ENCODE results near the gene NME9. TPM values are rescaled to one million over a fixed set of nuclear protein-coding genes. Genes with fewer than 3 reads are reported as not detected.

NME9 gene
- total RNA-seq, 1 experiment from 2014 or later, result not detected

GRCh38 chr3:138348754-138349739, 19.4 kb upstream of the NME9 start:
- peak; percentile 20 for DNase-seq (ENCODE audit: low spot score)
- POLR2A ChIA-PET, result interaction anchor here (1.1 kb wide), 1 partner anchor 85 kb away, joined by 4 read pairs; the partner anchor contains the start of gene ESYT3
- no peak for TF ChIP-seq FOXJ3 (CRISPR knock-in tag; IDR thresholded peaks at IDR 0.05; ENCODE audit: borderline replicate concordance)
- TF ChIP-seq ZBTB21 (CRISPR knock-in tag; IDR thresholded peaks at IDR 0.05; ENCODE audit: borderline replicate concordance), result 0 out of 2 replicates have a peak, but pooled peaks have one; percentile 10
- TF ChIP-seq E2F4 (CRISPR knock-in tag; IDR thresholded peaks at IDR 0.05; ENCODE audit: borderline replicate concordance, low read depth), result no peak
- Mint-ChIP-seq H3K36me3 (no peaks in the 10 kb centered on the region), H3K4me1 (peaks cover 17% of the 10 kb centered on the region), H3K27me3 (ENCODE audit: low read depth) (peaks cover 15% of the 10 kb centered on the region), H3K9me3 (peaks cover 6% of the 10 kb centered on the region; the same call in 1 of the 2 replicates), H3K27ac (no peak overlapping the region), H3K4me3 (peak overlapping the region; percentile 74)
- CTCF ChIA-PET, result interaction anchor here (0.8 to 2.8 kb wide), 16 partner anchors 13 to 567 kb away, joined by 3 to 19 read pairs (median 4); partner anchors contain the start of gene ESYT3
- peak; percentile 37 for ATAC-seq

GRCh38 chr3:138347960-138348753, 18.5 kb upstream of the NME9 start, which contains the start of gene MRAS:
Gene MRAS, plus strand, starts transcription at chr3:138348579. Its CDS starts 24,305 bp downstream, at chr3:138372884.
- ATAC-seq, result peak; percentile 76
- H3K36me3 Mint-ChIP-seq, result no peaks in the 10 kb centered on the region
- DNase-seq (ENCODE audit: low spot score), result peak; percentile 79
- H3K27me3 Mint-ChIP-seq (ENCODE audit: low read depth), result peaks cover 15% of the 10 kb centered on the region
- TF ChIP-seq ZNF423 (CRISPR knock-in tag; IDR thresholded peaks at IDR 0.05), result peak; percentile 81; the same call in 1 of the 2 replicates
- peak; percentile 2; the same call in 1 of the 2 replicates for TF ChIP-seq FOXK1 (CRISPR knock-in tag; IDR thresholded peaks at IDR 0.05)
- TF ChIP-seq SP1 (CRISPR knock-in tag; conservative IDR thresholded peaks at IDR 0.05), result 0 out of 2 replicates have a peak, but pooled peaks have one; percentile 22
- TF ChIP-seq HMGXB4 (CRISPR knock-in tag; IDR thresholded peaks at IDR 0.05), result peak; percentile 54
- no peak for TF ChIP-seq E2F1 (CRISPR knock-in tag; IDR thresholded peaks at IDR 0.05)
- TF ChIP-seq TEAD1 (CRISPR knock-in tag; IDR thresholded peaks at IDR 0.05), result 0 out of 2 replicates have a peak, but pooled peaks have one; percentile 48
- no peak for TF ChIP-seq USF2 (CRISPR knock-in tag; IDR thresholded peaks at IDR 0.05)
- TF ChIP-seq KAT7 (CRISPR knock-in tag; IDR thresholded peaks at IDR 0.05; ENCODE audit: borderline replicate concordance), result no peak
- no peak for TF ChIP-seq ZNF396 (CRISPR knock-in tag; IDR thresholded peaks at IDR 0.05; ENCODE audit: borderline replicate concordance)
- TF ChIP-seq GABPB1 (CRISPR knock-in tag; IDR thresholded peaks at IDR 0.05), result no peak
- no peak for TF ChIP-seq CREM (CRISPR knock-in tag; IDR thresholded peaks at IDR 0.05)
- peak; percentile 40; the same call in 1 of the 2 replicates for TF ChIP-seq FOXP1 (CRISPR knock-in tag; IDR thresholded peaks at IDR 0.05; ENCODE audit: borderline replicate concordance)
- peak; percentile 54 for TF ChIP-seq MAX (CRISPR knock-in tag; IDR thresholded peaks at IDR 0.05)
- H3K9me3 Mint-ChIP-seq, result peaks cover 6% of the 10 kb centered on the region; the same call in 1 of the 2 replicates
- H3K4me3 Mint-ChIP-seq, result peak within 1 kb of the TSS; percentile 93
- peak within 1 kb of the TSS; percentile 90 for H3K27ac Mint-ChIP-seq
- CTCF ChIA-PET, result interaction anchor here (0.5 to 1.6 kb wide), 17 partner anchors 12 to 567 kb away, joined by 3 to 14 read pairs (median 4); partner anchors contain the start of gene ESYT3
- peaks cover 17% of the 10 kb centered on the region for H3K4me1 Mint-ChIP-seq
- POLR2A ChIA-PET, result interaction anchor here (0.7 to 1.1 kb wide), 2 partner anchors 12 to 86 kb away, joined by 3 to 4 read pairs; partner anchors contain the start of gene ESYT3
